Neural progenitor cell (in vitro differentiated cells): ENCODE measurements around the gene FBXL15. TPM values are rescaled to one million over a fixed set of nuclear protein-coding genes. Genes with fewer than 3 reads are reported as not detected.

ENCODE experiments used
- DNase-seq: peaks from one replicate; pipeline ENCODE4 v3.0.0-alpha.2; 2016; ENCODE audit warnings: low spot score
- H2AFZ ChIP-seq: fragments of 200-600 bp; sonication (generic); replicated peaks from 2 replicates; pipeline ENCODE4 v1.6.1; 2016; ENCODE audit warnings: antibody characterized with exemption
- H3F3A ChIP-seq: fragments of 200-600 bp; sonication (generic); 2 replicates; pipeline ENCODE4 v1.6.1; 2016; ENCODE audit warnings: antibody characterized with exemption, low read depth
- H3K27ac ChIP-seq: fragments of 200-600 bp; sonication (generic); 2 replicates; pipeline ENCODE4 v1.5.1; 2016; ENCODE audit warnings: mild to moderate bottlenecking
- H3K27me3 ChIP-seq: fragments of 200-600 bp; sonication (generic); 2 replicates; pipeline ENCODE4 v1.6.1; 2016; ENCODE audit warnings: mild to moderate bottlenecking, moderate library complexity
- H3K36me3 ChIP-seq: fragments of 200-600 bp; sonication (generic); 2 replicates; pipeline ENCODE4 v1.5.1; 2016
- H3K4me1 ChIP-seq: fragments of 200-600 bp; sonication (generic); 2 replicates; pipeline ENCODE4 v1.6.1; 2016; ENCODE audit warnings: mixed run types
- H3K4me2 ChIP-seq: fragments of 200-600 bp; sonication (generic); 2 replicates; pipeline ENCODE4 v1.6.1; 2016
- H3K4me3 ChIP-seq: fragments of 200-600 bp; sonication (generic); 2 replicates; pipeline ENCODE4 v1.5.1; 2016
- H3K79me2 ChIP-seq: fragments of 200-600 bp; sonication (generic); 2 replicates; pipeline ENCODE4 v1.6.1; 2016; ENCODE audit warnings: low read depth
- H3K9ac ChIP-seq: fragments of 200-600 bp; sonication (generic); 2 replicates; pipeline ENCODE4 v1.6.1; 2016
- H3K9me3 ChIP-seq: fragments of 200-600 bp; sonication (generic); 2 replicates; pipeline ENCODE4 v1.5.1; 2016; ENCODE audit warnings: low read depth
- H4K20me1 ChIP-seq: fragments of 200-600 bp; sonication (generic); 2 replicates; pipeline ENCODE4 v1.6.1; 2016; ENCODE audit warnings: low read depth
- H3K27ac Mint-ChIP-seq: 3 replicates; pipeline ENCODE4 v1.8.0; 2021; ENCODE audit warnings: mixed read lengths
- H3K27me3 Mint-ChIP-seq: 2 replicates; pipeline ENCODE4 v1.8.0; 2022; ENCODE audit warnings: low read depth, mild to moderate bottlenecking, inconsistent platforms, moderate library complexity, mixed read lengths; ENCODE audit not compliant: insufficient read depth
- H3K36me3 Mint-ChIP-seq: 3 replicates; pipeline ENCODE4 v1.8.0; 2021; ENCODE audit warnings: mixed read lengths
- H3K4me1 Mint-ChIP-seq: 3 replicates; pipeline ENCODE4 v1.8.0; 2021; ENCODE audit warnings: mixed read lengths
- H3K4me3 Mint-ChIP-seq: 3 replicates; pipeline ENCODE4 v1.8.0; 2021; ENCODE audit warnings: mild to moderate bottlenecking, moderate library complexity, mixed read lengths
- H3K9me3 Mint-ChIP-seq: 3 replicates; pipeline ENCODE4 v1.8.0; 2020; ENCODE audit warnings: mixed read lengths
- EZH2 ChIP-seq: fragments of 200-600 bp; sonication (generic); IDR thresholded peaks from 2 replicates; pipeline ENCODE4 v1.6.1; 2017; ENCODE audit warnings: antibody characterized with exemption, mild to moderate bottlenecking, moderate library complexity
- EZH2phosphoT487 ChIP-seq: fragments of 200-600 bp; sonication (generic); IDR thresholded peaks from 2 replicates; pipeline ENCODE4 v1.6.1; 2017; ENCODE audit warnings: antibody characterized with exemption
- total RNA-seq: library from RNA; depleted of rRNA; stranded (reverse); fragments of >200 nt; gene quantifications from 2 replicates; pipeline ENCODE4 v1.2.3, GENCODE V29; 2015; ENCODE audit warnings: low replicate concordance
- TF ChIP-seq, protein P1 (sequence below): fragments of 200-600 bp; sonication (generic); IDR thresholded peaks from 2 replicates; pipeline ENCODE4 v1.5.1; 2017; ENCODE audit warnings: antibody characterized with exemption, mild to moderate bottlenecking

FBXL15 gene
- total RNA-seq, 1 donor from 2014 or later: 4.4 TPM

DNA sequence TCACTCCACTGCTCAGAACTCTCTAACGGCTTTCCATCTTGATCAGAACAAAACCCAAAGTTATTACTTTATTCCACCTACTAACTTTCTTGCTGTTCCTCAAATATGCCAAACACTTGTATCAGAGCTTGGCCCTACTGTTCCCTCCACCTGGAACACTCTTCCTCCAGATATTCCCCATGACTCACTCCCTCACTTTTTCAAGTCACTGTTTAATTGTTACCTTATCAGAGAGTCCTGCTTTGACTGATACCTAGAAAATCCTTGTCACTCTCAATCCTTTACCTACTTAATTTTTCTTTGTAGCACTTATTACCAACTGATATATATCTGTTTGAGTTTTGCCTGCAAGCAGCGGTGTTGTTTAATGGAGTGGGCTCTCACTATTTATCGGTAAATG lies 30.7 kb upstream of the FBXL15 start:
- no peaks in the 10 kb centered on the region for H3K79me2 ChIP-seq
- H3K9me3 ChIP-seq: no peaks in the 10 kb centered on the region
- H3K27me3 ChIP-seq: peaks cover 97% of the 10 kb centered on the region
- Mint-ChIP-seq H3K27ac (no peak overlapping the region), H3K36me3 (no peaks in the 10 kb centered on the region), H3K4me3 (no peak overlapping the region), H3K9me3 (no peaks in the 10 kb centered on the region), H3K27me3 (peaks cover 25% of the 10 kb centered on the region), H3K4me1 (peaks cover 18% of the 10 kb centered on the region)
- peaks cover 21% of the 10 kb centered on the region for H3F3A ChIP-seq
- H3K9ac ChIP-seq: no peak overlapping the region
- no peak overlapping the region for H3K4me2 ChIP-seq
- no peak for DNase-seq
- peaks cover 7% of the 10 kb centered on the region for H4K20me1 ChIP-seq
- H3K4me1 ChIP-seq: peaks cover 4% of the 10 kb centered on the region
- no peak overlapping the region for H2AFZ ChIP-seq
- no peaks in the 10 kb centered on the region for H3K36me3 ChIP-seq
- H3K4me3 ChIP-seq: no peak overlapping the region
- TF ChIP-seq EZH2phosphoT487 (no peak), EZH2 (no peak)
- TF ChIP-seq, protein P1, sequence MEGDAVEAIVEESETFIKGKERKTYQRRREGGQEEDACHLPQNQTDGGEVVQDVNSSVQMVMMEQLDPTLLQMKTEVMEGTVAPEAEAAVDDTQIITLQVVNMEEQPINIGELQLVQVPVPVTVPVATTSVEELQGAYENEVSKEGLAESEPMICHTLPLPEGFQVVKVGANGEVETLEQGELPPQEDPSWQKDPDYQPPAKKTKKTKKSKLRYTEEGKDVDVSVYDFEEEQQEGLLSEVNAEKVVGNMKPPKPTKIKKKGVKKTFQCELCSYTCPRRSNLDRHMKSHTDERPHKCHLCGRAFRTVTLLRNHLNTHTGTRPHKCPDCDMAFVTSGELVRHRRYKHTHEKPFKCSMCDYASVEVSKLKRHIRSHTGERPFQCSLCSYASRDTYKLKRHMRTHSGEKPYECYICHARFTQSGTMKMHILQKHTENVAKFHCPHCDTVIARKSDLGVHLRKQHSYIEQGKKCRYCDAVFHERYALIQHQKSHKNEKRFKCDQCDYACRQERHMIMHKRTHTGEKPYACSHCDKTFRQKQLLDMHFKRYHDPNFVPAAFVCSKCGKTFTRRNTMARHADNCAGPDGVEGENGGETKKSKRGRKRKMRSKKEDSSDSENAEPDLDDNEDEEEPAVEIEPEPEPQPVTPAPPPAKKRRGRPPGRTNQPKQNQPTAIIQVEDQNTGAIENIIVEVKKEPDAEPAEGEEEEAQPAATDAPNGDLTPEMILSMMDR: no peak
- no peak overlapping the region for H3K27ac ChIP-seq

DNA sequence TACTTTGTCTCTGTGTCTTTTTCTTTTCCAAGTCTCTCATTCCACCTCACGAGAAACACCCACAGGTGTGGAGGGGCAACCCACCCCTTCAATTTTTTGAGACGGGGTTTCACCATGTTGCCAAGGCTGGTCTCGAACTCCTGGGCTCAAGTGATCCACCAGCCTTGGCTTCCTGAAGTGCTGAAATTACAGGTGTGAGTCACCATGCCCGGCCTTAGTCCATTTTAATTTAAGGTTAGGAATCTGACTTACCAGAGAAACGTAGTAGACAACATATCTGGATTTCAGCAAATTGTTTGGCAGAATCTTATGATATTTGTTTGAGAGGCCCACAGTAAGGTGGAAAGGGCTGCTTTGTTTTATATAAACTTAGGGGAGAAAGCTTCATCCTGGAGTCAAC lies 28.3 kb upstream of the FBXL15 start:
- no peak overlapping the region for H3K4me3 Mint-ChIP-seq

DNA sequence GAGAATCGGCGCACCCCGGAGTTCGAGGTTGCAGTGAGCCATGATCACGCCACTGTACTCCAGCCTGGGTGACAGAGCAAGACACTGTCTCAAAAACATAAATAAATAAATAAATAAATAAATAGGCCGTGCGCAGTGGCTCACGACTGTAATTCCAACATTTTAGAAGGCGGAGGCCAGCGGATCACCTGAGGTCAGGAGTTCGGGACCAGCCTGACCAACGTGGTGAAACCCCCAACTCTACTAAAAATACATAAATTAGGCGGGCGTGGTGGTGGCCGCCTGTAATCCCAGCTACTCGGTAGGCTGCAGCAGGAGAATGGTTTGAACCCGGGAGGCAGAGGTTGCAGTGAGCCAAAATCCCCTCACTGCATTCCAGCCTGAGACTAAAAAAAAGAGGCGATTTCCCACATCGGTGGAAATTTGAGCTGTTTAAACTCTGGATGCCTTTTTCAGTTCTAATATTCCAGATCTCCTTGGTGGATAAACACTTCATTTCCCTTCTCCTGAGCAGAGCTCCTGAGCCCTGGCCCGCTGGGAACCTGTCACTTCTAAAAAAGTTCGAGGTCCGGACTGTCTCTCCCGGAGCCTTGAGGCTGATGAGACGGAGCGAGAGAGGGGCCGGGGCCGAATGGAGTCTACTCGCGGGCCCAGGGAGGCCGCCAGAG lies 27.1 kb upstream of the FBXL15 start:
- H3K27me3 ChIP-seq: peaks cover 77% of the 10 kb centered on the region
- H3K4me2 ChIP-seq: peak overlapping the region; percentile 82
- Mint-ChIP-seq H3K27ac (no peak overlapping the region), H3K4me3 (peak overlapping the region; percentile 89), H3K36me3 (no peaks in the 10 kb centered on the region), H3K27me3 (peaks cover 26% of the 10 kb centered on the region), H3K9me3 (no peaks in the 10 kb centered on the region), H3K4me1 (peaks cover 33% of the 10 kb centered on the region)
- no peak overlapping the region for H3K9ac ChIP-seq
- H2AFZ ChIP-seq: peak overlapping the region; percentile 71
- H3K4me3 ChIP-seq: peak overlapping the region; percentile 67
- peaks cover 3% of the 10 kb centered on the region for H4K20me1 ChIP-seq
- H3F3A ChIP-seq: peaks cover 19% of the 10 kb centered on the region
- peaks cover 8% of the 10 kb centered on the region for H3K4me1 ChIP-seq
- H3K27ac ChIP-seq: no peak overlapping the region
- H3K79me2 ChIP-seq: no peaks in the 10 kb centered on the region
- H3K36me3 ChIP-seq: no peaks in the 10 kb centered on the region
- DNase-seq: peak; percentile 46
- TF ChIP-seq EZH2phosphoT487 (no peak), EZH2 (no peak)
- TF ChIP-seq, protein P1: no peak
- H3K9me3 ChIP-seq: no peaks in the 10 kb centered on the region

More for the DNA sequence above, 28.3 kb upstream of the FBXL15 start:
- no peak overlapping the region for H3K9ac ChIP-seq
- no peak overlapping the region for H3K27ac ChIP-seq
- H3K4me3 ChIP-seq: no peak overlapping the region
- H3K9me3 Mint-ChIP-seq: no peaks in the 10 kb centered on the region
- TF ChIP-seq, protein P1: no peak
- H3K79me2 ChIP-seq: no peaks in the 10 kb centered on the region
- no peak for DNase-seq
- H3K27me3 Mint-ChIP-seq: peaks cover 26% of the 10 kb centered on the region
- no peaks in the 10 kb centered on the region for H3K36me3 ChIP-seq
- no peak overlapping the region for H2AFZ ChIP-seq
- H4K20me1 ChIP-seq: peaks cover 7% of the 10 kb centered on the region
- H3F3A ChIP-seq: peaks cover 24% of the 10 kb centered on the region
- H3K4me1 Mint-ChIP-seq: peaks cover 28% of the 10 kb centered on the region
- H3K4me2 ChIP-seq: no peak overlapping the region
- no peak overlapping the region for H3K27ac Mint-ChIP-seq
- H3K9me3 ChIP-seq: no peaks in the 10 kb centered on the region
- H3K27me3 ChIP-seq: peaks cover 87% of the 10 kb centered on the region
- peaks cover 8% of the 10 kb centered on the region for H3K4me1 ChIP-seq
- no peaks in the 10 kb centered on the region for H3K36me3 Mint-ChIP-seq
